GM19193 (cell line): ENCODE results near the gene MUC7.

Source experiments
- POLR2A ChIP-seq: IDR thresholded peaks from 4 replicates; pipeline ENCODE4 v1.6.1; 2011; ENCODE audit not compliant: insufficient read depth, insufficient read length; ENCODE audit errors: extremely low read depth

The MUC7 gene

DNA sequence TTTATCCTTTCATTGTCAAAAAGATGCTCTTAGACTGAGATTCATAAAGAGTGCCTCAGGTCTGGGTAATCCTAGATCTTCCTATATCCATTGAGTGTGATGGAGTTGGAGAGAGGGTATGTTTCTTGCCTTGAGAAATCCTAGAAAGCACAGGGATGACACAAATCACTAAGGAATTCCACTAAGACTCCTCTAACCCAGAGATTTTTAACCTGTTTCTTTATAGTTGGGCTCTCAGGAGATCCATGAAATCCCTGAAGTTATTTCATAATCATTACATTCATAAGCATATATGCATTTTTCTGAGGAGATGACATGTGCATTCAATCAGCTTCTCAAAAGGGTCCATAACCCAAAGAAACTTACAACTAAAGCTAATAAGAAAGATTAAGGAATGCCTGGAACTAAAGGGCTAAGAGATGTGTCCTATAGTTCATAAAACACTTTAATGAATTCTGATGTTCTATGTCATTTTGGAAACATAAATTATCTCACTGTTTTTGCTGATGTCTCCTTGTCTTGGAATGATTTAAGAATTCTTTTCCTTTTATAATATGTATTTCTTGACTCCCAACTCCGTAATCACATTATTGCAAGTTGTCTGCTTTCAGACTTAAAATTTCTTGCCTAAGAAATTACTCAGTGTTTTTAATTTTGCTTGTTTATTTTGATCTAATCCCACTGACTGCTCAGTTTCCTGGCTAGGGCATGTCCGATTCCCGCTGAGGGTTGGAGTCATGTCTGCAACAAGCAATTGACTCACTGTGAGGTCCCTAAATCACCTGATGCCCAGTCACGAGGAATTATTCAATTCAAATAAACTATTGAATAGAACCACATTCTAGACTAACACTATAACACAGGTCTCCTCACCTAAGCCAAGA is 43.6 kb downstream of the MUC7 start:
- TF ChIP-seq POLR2A: no peak

DNA sequence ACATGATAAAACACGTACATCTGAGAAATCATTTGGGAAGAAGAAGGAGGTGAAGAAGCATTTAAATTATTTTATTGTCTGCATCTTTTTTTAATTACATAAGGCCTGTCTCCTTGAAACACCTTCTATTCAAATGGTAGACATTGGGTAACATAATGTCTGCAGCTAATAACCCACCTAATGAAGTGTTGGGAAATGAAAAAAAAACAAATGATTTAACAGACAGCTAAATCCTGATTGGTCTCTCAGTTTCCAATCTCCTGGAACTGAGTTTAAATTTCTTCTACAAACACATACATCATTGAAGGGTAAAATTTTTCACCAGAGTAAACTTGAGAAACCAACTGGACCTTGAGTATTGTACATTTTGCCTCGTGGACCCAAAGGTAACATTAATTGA is 46.3 kb downstream of the MUC7 start, which contains the start of gene AMTN:
AMTN (plus strand) TSS at position 301 of the 400 bp plus-strand sequence. CDS start 209 bp downstream, outside the sequence.
- no peak for TF ChIP-seq POLR2A

DNA sequence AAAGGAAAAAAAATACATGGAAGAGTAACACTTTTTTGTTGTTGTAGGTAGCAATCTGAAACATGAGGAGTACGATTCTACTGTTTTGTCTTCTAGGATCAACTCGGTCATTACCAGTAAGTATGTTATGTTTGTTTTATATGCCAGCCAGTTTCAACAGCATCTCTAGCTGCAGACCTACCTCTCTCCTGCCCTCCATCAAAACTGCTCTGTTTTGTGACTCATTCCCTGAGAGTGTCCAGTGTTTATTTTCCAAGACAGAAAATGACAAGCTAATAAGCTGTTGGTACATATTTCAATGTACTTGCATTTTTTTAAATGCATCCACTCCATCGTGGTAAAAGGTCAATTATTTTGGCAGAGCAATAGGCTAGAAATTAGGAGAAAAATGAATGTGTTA is 46.7 kb downstream of the MUC7 start:
- TF ChIP-seq POLR2A: no peak

DNA sequence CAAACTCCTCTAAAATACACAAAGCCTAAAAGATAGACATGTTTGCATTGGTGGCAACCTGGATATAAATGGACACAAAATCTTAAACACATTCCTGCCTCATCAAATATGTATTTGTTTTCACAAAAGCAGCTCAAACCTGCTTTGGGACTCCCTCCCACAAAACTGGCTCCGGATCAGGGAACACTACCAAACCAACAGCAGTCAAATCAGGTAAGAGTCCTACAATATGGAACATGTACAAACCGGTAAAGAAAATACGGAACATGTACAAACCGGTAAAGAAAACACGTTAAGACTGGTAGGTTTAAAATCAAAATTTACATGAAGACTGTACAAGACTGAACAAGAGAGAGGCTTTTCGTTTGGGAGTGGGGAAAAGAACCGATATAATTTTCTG is 50.6 kb downstream of the MUC7 start:
- TF ChIP-seq POLR2A: no peak

DNA sequence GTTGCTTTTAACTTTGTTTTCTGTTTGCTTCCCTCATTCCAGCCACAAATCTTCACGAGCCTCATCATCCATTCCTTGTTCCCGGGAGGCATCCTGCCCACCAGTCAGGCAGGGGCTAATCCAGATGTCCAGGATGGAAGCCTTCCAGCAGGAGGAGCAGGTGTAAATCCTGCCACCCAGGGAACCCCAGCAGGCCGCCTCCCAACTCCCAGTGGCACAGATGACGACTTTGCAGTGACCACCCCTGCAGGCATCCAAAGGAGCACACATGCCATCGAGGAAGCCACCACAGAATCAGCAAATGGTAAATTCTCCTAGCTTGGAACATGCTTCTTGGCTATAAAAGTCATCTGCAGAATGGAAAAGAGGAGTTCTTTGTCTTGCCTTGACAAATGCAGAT is 59.0 kb downstream of the MUC7 start:
- no peak for TF ChIP-seq POLR2A

DNA sequence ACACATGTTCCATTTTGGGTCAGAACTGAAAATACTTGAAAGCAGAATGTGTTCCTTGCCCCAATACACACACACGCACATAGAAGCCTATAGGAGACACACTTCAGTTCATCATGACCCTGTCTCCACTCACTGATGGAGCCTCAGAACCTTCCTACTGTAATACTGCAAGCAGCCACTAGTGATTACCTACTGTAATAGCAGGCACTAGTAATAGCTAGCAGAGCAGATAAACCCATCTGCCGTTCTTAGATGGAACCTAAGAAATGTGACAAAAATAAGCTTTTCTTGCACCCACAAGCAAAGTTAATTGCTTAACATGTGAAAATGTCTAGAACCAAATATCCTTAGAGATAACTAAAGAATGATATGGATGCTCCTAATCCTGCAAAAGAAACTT is 60.0 kb downstream of the MUC7 start:
- no peak for TF ChIP-seq POLR2A
